DND-41 (cell line): ENCODE measurements around the gene ARIH1.

Experiments used
- ATAC-seq: fragments of 200-7000 bp; cut with Tn5 transposase; 3 replicates; pipeline ENCODE4 v1.9.1; 2021; ENCODE audit warnings: low read depth; ENCODE audit not compliant: insufficient read depth
- DNase-seq: peaks from one replicate; pipeline ENCODE4 v3.0.0-alpha.2; 2020
- H2AFZ ChIP-seq: 2 replicates; pipeline ENCODE4 v1.6.0; 2012; ENCODE audit warnings: low read depth, low read length
- H3K27ac ChIP-seq: 2 replicates; pipeline ENCODE4 v1.5.1; 2012; ENCODE audit warnings: low read length, inconsistent platforms
- H3K27me3 ChIP-seq: fragments of 200-600 bp; sonication (generic); 2 replicates; pipeline ENCODE4 v1.6.0; 2012; ENCODE audit warnings: low read length, mild to moderate bottlenecking, inconsistent platforms; ENCODE audit not compliant: insufficient read depth, poor library complexity
- H3K36me3 ChIP-seq: 2 replicates; pipeline ENCODE4 v1.5.1; 2012; ENCODE audit warnings: low read length, inconsistent platforms; ENCODE audit not compliant: insufficient read depth
- H3K4me1 ChIP-seq: 2 replicates; pipeline ENCODE4 v1.5.1; 2012; ENCODE audit warnings: mild to moderate bottlenecking, low read length; ENCODE audit not compliant: insufficient read depth
- H3K4me2 ChIP-seq: 2 replicates; pipeline ENCODE4 v1.6.0; 2012; ENCODE audit warnings: mild to moderate bottlenecking, moderate library complexity, low read length, inconsistent platforms; ENCODE audit not compliant: insufficient read depth
- H3K4me3 ChIP-seq, 2 experiments: fragments of 200-600 bp in 1 of 2; shearing (Covaris generic) in 1 of 2; 2 replicates each; pipeline ENCODE4 v1.5.1; 2012 to 2016; ENCODE audit warnings: inconsistent platforms in 2 of 2, low read length in 2 of 2, mild to moderate bottlenecking in 2 of 2, low read depth in 1 of 2, moderate library complexity in 1 of 2
- H3K79me2 ChIP-seq: 2 replicates; pipeline ENCODE4 v1.6.0; 2012; ENCODE audit warnings: low read length, inconsistent platforms; ENCODE audit not compliant: insufficient read depth
- H3K9ac ChIP-seq: 2 replicates; pipeline ENCODE4 v1.6.0; 2012; ENCODE audit warnings: low read depth, mild to moderate bottlenecking, inconsistent platforms, low read length, moderate library complexity
- H3K9me3 ChIP-seq: 2 replicates; pipeline ENCODE4 v1.5.1; 2012; ENCODE audit warnings: low read length, moderate library complexity, mild to moderate bottlenecking, inconsistent platforms; ENCODE audit not compliant: insufficient read depth, severe bottlenecking
- H4K20me1 ChIP-seq: 2 replicates; pipeline ENCODE4 v1.6.0; 2012; ENCODE audit warnings: low read length; ENCODE audit not compliant: insufficient read depth
- EZH2 ChIP-seq: IDR thresholded peaks from 3 replicates; pipeline ENCODE4 v1.6.1; 2012; ENCODE audit warnings: borderline replicate concordance, low read depth, mild to moderate bottlenecking, moderate library complexity, low read length, inconsistent platforms; ENCODE audit not compliant: severe bottlenecking
- TF ChIP-seq, protein P1 (sequence below): IDR thresholded peaks from 2 replicates; pipeline ENCODE4 v1.5.1; 2012; ENCODE audit warnings: borderline replicate concordance, low read length, moderate library complexity, mild to moderate bottlenecking; ENCODE audit not compliant: poor library complexity, severe bottlenecking; ENCODE audit errors: extremely low read depth

The ARIH1 gene

DNA sequence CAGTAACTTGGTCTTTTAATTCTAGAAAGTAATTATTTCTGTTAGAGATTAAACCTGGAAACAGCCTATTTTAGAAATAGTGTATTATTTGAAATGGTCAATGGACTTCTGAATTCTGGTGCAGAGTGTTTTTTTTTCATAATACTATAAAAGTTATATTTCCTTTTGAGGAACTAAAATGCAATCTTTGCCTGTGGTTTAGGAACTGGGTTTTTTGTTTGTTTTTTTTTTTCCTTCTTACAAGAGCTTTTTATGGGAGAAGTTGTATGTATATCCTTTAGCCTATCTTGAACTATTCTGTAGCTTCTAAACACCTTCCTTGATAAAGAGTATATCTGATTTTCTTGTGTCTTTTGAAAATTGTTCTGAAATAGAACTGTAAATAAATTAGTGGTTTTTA is 88.3 kb downstream of the ARIH1 start:
- no peak overlapping the region for H3K4me3 ChIP-seq
- no peaks in the 10 kb centered on the region for H3K27me3 ChIP-seq
- H3K4me1 ChIP-seq: no peaks in the 10 kb centered on the region
- H3K9ac ChIP-seq: no peak overlapping the region
- DNase-seq: no peak
- H3K79me2 ChIP-seq: peaks cover 11% of the 10 kb centered on the region; the same call in 1 of the 2 replicates
- H2AFZ ChIP-seq: no peak overlapping the region
- TF ChIP-seq EZH2: no peak
- TF ChIP-seq, protein P1, sequence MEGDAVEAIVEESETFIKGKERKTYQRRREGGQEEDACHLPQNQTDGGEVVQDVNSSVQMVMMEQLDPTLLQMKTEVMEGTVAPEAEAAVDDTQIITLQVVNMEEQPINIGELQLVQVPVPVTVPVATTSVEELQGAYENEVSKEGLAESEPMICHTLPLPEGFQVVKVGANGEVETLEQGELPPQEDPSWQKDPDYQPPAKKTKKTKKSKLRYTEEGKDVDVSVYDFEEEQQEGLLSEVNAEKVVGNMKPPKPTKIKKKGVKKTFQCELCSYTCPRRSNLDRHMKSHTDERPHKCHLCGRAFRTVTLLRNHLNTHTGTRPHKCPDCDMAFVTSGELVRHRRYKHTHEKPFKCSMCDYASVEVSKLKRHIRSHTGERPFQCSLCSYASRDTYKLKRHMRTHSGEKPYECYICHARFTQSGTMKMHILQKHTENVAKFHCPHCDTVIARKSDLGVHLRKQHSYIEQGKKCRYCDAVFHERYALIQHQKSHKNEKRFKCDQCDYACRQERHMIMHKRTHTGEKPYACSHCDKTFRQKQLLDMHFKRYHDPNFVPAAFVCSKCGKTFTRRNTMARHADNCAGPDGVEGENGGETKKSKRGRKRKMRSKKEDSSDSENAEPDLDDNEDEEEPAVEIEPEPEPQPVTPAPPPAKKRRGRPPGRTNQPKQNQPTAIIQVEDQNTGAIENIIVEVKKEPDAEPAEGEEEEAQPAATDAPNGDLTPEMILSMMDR: no peak
- H3K9me3 ChIP-seq: no peaks in the 10 kb centered on the region
- H3K36me3 ChIP-seq: peaks cover 62% of the 10 kb centered on the region
- no peak overlapping the region for H3K27ac ChIP-seq
- H3K4me2 ChIP-seq: no peak overlapping the region
- no peak for ATAC-seq
- no peaks in the 10 kb centered on the region for H4K20me1 ChIP-seq

DNA sequence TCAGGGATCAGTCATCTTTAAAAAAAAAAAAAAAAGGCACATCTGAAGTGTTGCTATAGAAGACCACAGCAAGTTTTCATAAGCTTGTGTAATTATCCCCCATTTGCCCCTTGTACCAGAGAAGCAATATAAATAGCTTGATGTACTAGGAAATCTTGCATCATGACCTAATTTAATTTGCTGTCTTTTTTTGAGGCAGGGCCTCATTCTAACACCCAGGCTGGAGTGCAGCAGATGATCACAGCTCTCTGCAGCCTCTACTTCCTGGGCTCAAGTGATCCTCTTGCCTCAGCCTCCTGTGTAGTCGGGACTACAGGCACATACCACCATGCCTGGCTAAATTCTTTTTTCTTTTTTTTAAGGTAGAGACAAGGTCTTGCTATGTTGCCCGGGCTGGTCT is 88.7 kb downstream of the ARIH1 start:
- no peaks in the 10 kb centered on the region for H3K9me3 ChIP-seq
- no peak overlapping the region for H2AFZ ChIP-seq
- H3K27ac ChIP-seq: no peak overlapping the region
- H3K4me2 ChIP-seq: no peak overlapping the region
- no peak overlapping the region for H3K9ac ChIP-seq
- ATAC-seq (no peak), DNase-seq (no peak)
- no peaks in the 10 kb centered on the region for H3K27me3 ChIP-seq
- H4K20me1 ChIP-seq: no peaks in the 10 kb centered on the region
- H3K36me3 ChIP-seq: peaks cover 67% of the 10 kb centered on the region
- H3K79me2 ChIP-seq: peaks cover 7% of the 10 kb centered on the region; the same call in 1 of the 2 replicates
- no peaks in the 10 kb centered on the region for H3K4me1 ChIP-seq
- H3K4me3 ChIP-seq: no peak overlapping the region
- no peak for TF ChIP-seq EZH2
- TF ChIP-seq, protein P1: no peak

DNA sequence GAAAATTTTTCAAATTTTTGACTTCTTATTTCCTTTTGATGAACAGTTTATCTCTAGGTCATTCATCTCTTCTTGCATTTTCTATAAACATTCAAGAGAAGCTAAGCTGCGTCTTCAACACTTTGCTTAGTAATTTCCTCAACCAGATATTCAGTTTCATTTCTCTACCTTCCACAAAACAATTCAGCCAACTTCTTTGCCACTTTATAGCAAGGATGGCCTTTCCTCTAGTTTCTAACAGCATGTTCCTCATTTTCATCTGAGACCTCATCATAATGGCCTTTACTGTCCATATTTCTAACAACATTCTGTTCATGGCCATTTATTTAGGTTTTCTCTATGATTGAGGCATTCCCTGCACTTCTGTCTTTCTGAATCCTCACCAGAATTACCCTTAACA is 90.0 kb downstream of the ARIH1 start:
- H3K27me3 ChIP-seq: no peaks in the 10 kb centered on the region
- no peak overlapping the region for H3K9ac ChIP-seq
- ATAC-seq (no peak), DNase-seq (no peak)
- H3K27ac ChIP-seq: no peak overlapping the region
- no peaks in the 10 kb centered on the region for H3K9me3 ChIP-seq
- peaks cover 5% of the 10 kb centered on the region; the same call in 1 of the 2 replicates for H3K79me2 ChIP-seq
- no peak overlapping the region for H3K4me3 ChIP-seq
- no peak overlapping the region for H3K4me2 ChIP-seq
- no peak for TF ChIP-seq EZH2
- TF ChIP-seq, protein P1: no peak
- no peaks in the 10 kb centered on the region for H3K4me1 ChIP-seq
- peaks cover 65% of the 10 kb centered on the region for H3K36me3 ChIP-seq
- H4K20me1 ChIP-seq: no peaks in the 10 kb centered on the region
- no peak overlapping the region for H2AFZ ChIP-seq

DNA sequence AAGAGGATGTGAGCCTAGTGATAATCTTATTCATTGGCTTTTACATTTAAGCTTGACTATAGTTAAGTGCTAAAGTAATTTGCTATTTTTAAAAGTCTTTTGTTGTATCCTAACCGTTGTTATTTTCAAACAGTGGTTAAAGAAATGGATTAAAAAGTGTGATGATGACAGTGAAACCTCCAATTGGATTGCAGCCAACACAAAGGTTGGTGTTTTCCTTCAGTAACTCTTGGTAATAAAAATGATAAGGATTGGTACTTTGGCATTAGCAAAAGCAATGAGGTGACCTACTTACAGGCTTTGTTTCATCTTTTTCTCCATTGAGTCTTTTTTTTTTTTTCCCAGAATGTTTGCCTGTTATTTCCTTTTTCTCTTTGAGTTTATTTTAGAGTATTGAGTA is 92.8 kb downstream of the ARIH1 start:
- H3K4me3 ChIP-seq: no peak overlapping the region
- H3K4me2 ChIP-seq: no peak overlapping the region
- ATAC-seq (no peak), DNase-seq (no peak)
- no peaks in the 10 kb centered on the region for H3K9me3 ChIP-seq
- no peaks in the 10 kb centered on the region for H3K27me3 ChIP-seq
- H3K36me3 ChIP-seq: peaks cover 69% of the 10 kb centered on the region
- H2AFZ ChIP-seq: no peak overlapping the region
- H3K4me1 ChIP-seq: no peaks in the 10 kb centered on the region
- no peak overlapping the region for H3K27ac ChIP-seq
- no peaks in the 10 kb centered on the region for H4K20me1 ChIP-seq
- TF ChIP-seq, protein P1: no peak
- TF ChIP-seq EZH2: no peak
- no peak overlapping the region for H3K9ac ChIP-seq
- no peaks in the 10 kb centered on the region for H3K79me2 ChIP-seq
